ENCODE data around the gene ACHE.

Gene ACHE

GRCh38 chr7:100895956-100896731, 456 bp upstream of the ACHE start:
- Histone ChIP-seq H3K36me3 (ENCODE audit: control insufficient read depth in 1 of 2, insufficient read depth in 2 of 2, low read length in 2 of 2) (no peaks in the 10 kb centered on the region), H3K9me3 (ENCODE audit: control insufficient read depth in 1 of 2, low read length in 2 of 2) (no peaks in the 10 kb centered on the region), H3K4me3 (ENCODE audit: low read depth in 1 of 2, low read length in 2 of 2) (peak overlapping the region in 1 of 2 donors; percentile 18), H3K4me1 (ENCODE audit: control insufficient read depth in 1 of 2, insufficient read depth in 2 of 2, low read length in 2 of 2) (peaks cover 0 to 24% of the 10 kb centered on the region in 2 donors), H3K27me3 (ENCODE audit: low read depth, low read length) (peaks cover 6% of the 10 kb centered on the region), H3K27ac (ENCODE audit: low read length) (no peak overlapping the region)

GRCh38 chr7:100894860-100895700, 608 bp downstream of the ACHE start:
- Histone ChIP-seq H3K27me3 (ENCODE audit: low read depth, low read length) (peaks cover 6% of the 10 kb centered on the region), H3K4me3 (ENCODE audit: low read depth in 1 of 2, low read length in 2 of 2) (peak overlapping the region; percentile 21 to 66), H3K4me1 (ENCODE audit: control insufficient read depth in 1 of 2, insufficient read depth in 2 of 2, low read length in 2 of 2) (peaks cover 5 to 33% of the 10 kb centered on the region in 2 donors), H3K36me3 (ENCODE audit: control insufficient read depth in 1 of 2, insufficient read depth in 2 of 2, low read length in 2 of 2) (no peaks in the 10 kb centered on the region), H3K9me3 (ENCODE audit: control insufficient read depth in 1 of 2, low read length in 2 of 2) (no peaks in the 10 kb centered on the region), H3K27ac (ENCODE audit: low read length) (no peak overlapping the region)

- Histone ChIP-seq H3K27me3 (ENCODE audit: low read depth, low read length) (peaks cover 6% of the 10 kb centered on the region), H3K4me1 (ENCODE audit: control insufficient read depth in 1 of 2, insufficient read depth in 2 of 2, low read length in 2 of 2) (peaks cover 5 to 37% of the 10 kb centered on the region in 2 donors), H3K9me3 (ENCODE audit: control insufficient read depth in 1 of 2, low read length in 2 of 2) (no peaks in the 10 kb centered on the region), H3K36me3 (ENCODE audit: control insufficient read depth in 1 of 2, insufficient read depth in 2 of 2, low read length in 2 of 2) (no peaks in the 10 kb centered on the region), H3K27ac (ENCODE audit: low read length) (no peak overlapping the region), H3K4me3 (ENCODE audit: low read depth in 1 of 2, low read length in 2 of 2) (no peak overlapping the region)
Observed at GRCh38 chr7:100893910-100894721, 1.6 kb downstream of the ACHE start.

GRCh38 chr7:100893318-100893895, 2.3 kb downstream of the ACHE start:
- H3K9me3 ChIP-seq (ENCODE audit: control insufficient read depth in 1 of 2, low read length in 2 of 2) = no peaks in the 10 kb centered on the region
- H3K27ac ChIP-seq (ENCODE audit: low read length) = no peak overlapping the region
- no peak overlapping the region for H3K4me3 ChIP-seq (ENCODE audit: low read depth in 1 of 2, low read length in 2 of 2)
- peaks cover 10 to 44% of the 10 kb centered on the region in 2 donors for H3K4me1 ChIP-seq (ENCODE audit: control insufficient read depth in 1 of 2, insufficient read depth in 2 of 2, low read length in 2 of 2)
- peaks cover 6% of the 10 kb centered on the region for H3K27me3 ChIP-seq (ENCODE audit: low read depth, low read length)
- H3K36me3 ChIP-seq (ENCODE audit: control insufficient read depth in 1 of 2, insufficient read depth in 2 of 2, low read length in 2 of 2) = peaks cover 0 to 2% of the 10 kb centered on the region in 2 donors

GRCh38 chr7:100892364-100893317, 3.0 kb downstream of the ACHE start:
- Histone ChIP-seq H3K9me3 (ENCODE audit: control insufficient read depth in 1 of 2, low read length in 2 of 2) (no peaks in the 10 kb centered on the region), H3K27ac (ENCODE audit: low read length) (no peak overlapping the region), H3K4me1 (ENCODE audit: control insufficient read depth in 1 of 2, insufficient read depth in 2 of 2, low read length in 2 of 2) (peaks cover 16 to 51% of the 10 kb centered on the region in 2 donors), H3K27me3 (ENCODE audit: low read depth, low read length) (peaks cover 6% of the 10 kb centered on the region), H3K36me3 (ENCODE audit: control insufficient read depth in 1 of 2, insufficient read depth in 2 of 2, low read length in 2 of 2) (peaks cover 0 to 8% of the 10 kb centered on the region in 2 donors), H3K4me3 (ENCODE audit: low read depth in 1 of 2, low read length in 2 of 2) (no peak overlapping the region)

GRCh38 chr7:100891568-100892247, 4.0 kb downstream of the ACHE start:
- Histone ChIP-seq H3K36me3 (ENCODE audit: control insufficient read depth in 1 of 2, insufficient read depth in 2 of 2, low read length in 2 of 2) (peaks cover 6 to 17% of the 10 kb centered on the region in 2 donors), H3K9me3 (ENCODE audit: control insufficient read depth in 1 of 2, low read length in 2 of 2) (no peaks in the 10 kb centered on the region), H3K4me1 (ENCODE audit: control insufficient read depth in 1 of 2, insufficient read depth in 2 of 2, low read length in 2 of 2) (peaks cover 23 to 50% of the 10 kb centered on the region in 2 donors), H3K27ac (ENCODE audit: low read length) (no peak overlapping the region), H3K4me3 (ENCODE audit: low read depth in 1 of 2, low read length in 2 of 2) (peak overlapping the region in 1 of 2 donors; percentile 30), H3K27me3 (ENCODE audit: low read depth, low read length) (peaks cover 6% of the 10 kb centered on the region)

GRCh38 chr7:100890653-100891567, 4.8 kb downstream of the ACHE start:
- Histone ChIP-seq H3K4me1 (ENCODE audit: control insufficient read depth in 1 of 2, insufficient read depth in 2 of 2, low read length in 2 of 2) (peaks cover 23 to 43% of the 10 kb centered on the region in 2 donors), H3K27me3 (ENCODE audit: low read depth, low read length) (no peaks in the 10 kb centered on the region), H3K27ac (ENCODE audit: low read length) (peak overlapping the region; percentile 64), H3K9me3 (ENCODE audit: control insufficient read depth in 1 of 2, low read length in 2 of 2) (no peaks in the 10 kb centered on the region), H3K36me3 (ENCODE audit: control insufficient read depth in 1 of 2, insufficient read depth in 2 of 2, low read length in 2 of 2) (peaks cover 14 to 25% of the 10 kb centered on the region in 2 donors), H3K4me3 (ENCODE audit: low read depth in 1 of 2, low read length in 2 of 2) (peak overlapping the region; percentile 63 to 77)

GRCh38 chr7:100888988-100889750, 6.5 kb downstream of the ACHE start, which contains the start of gene UFSP1:
UFSP1 (minus strand) TSS chr7:100889715; CDS start chr7:100889271, 444 bp downstream.
- H3K27me3 ChIP-seq (ENCODE audit: low read depth, low read length) = no peaks in the 10 kb centered on the region
- H3K4me1 ChIP-seq (ENCODE audit: control insufficient read depth in 1 of 2, insufficient read depth in 2 of 2, low read length in 2 of 2) = peaks cover 23 to 32% of the 10 kb centered on the region in 2 donors
- H3K36me3 ChIP-seq (ENCODE audit: control insufficient read depth in 1 of 2, insufficient read depth in 2 of 2, low read length in 2 of 2) = peaks cover 31 to 43% of the 10 kb centered on the region in 2 donors

More at GRCh38 chr7:100888988-100889750, 6.5 kb downstream of the ACHE start, which contains the start of gene UFSP1:
- Histone ChIP-seq H3K9me3 (ENCODE audit: control insufficient read depth in 1 of 2, low read length in 2 of 2) (no peaks in the 10 kb centered on the region), H3K4me3 (ENCODE audit: low read depth in 1 of 2, low read length in 2 of 2) (peak within 1 kb of the TSS; percentile 63 to 77), H3K27ac (ENCODE audit: low read length) (peak within 1 kb of the TSS; percentile 64)
